ENCODE results near the gene METRNL.

METRNL gene

GRCh38 chr17:83067071-83067717 is 12.2 kb upstream of the METRNL start:
- DNase-seq, result no peak

GRCh38 chr17:83067718-83068261 is 11.6 kb upstream of the METRNL start:
- peak; percentile 21 for DNase-seq

- no peak for DNase-seq
Measured at GRCh38 chr17:83068641-83069570, 10.5 kb upstream of the METRNL start.

- no peak for DNase-seq
Measured at GRCh38 chr17:83069571-83069906, 9.9 kb upstream of the METRNL start.

GRCh38 chr17:83069931-83070742 is 9.3 kb upstream of the METRNL start:
- no peak for DNase-seq

GRCh38 chr17:83070800-83071341 is 8.5 kb upstream of the METRNL start:
- DNase-seq, result no peak

- no peak for DNase-seq
Measured at GRCh38 chr17:83071365-83071764, 8.0 kb upstream of the METRNL start.

- DNase-seq, result no peak
Measured at GRCh38 chr17:83071966-83072562, 7.3 kb upstream of the METRNL start.

- DNase-seq, result no peak
Measured at GRCh38 chr17:83072600-83073358, 6.6 kb upstream of the METRNL start.

GRCh38 chr17:83073389-83074063 is 5.9 kb upstream of the METRNL start:
- DNase-seq, result no peak

GRCh38 chr17:83074486-83075223 is 4.8 kb upstream of the METRNL start:
- no peak for DNase-seq

GRCh38 chr17:83075270-83075880 is 4.0 kb upstream of the METRNL start:
- no peak for DNase-seq

- no peak for DNase-seq
Measured at GRCh38 chr17:83076938-83077337, 2.5 kb upstream of the METRNL start.

- DNase-seq, result no peak
Measured at GRCh38 chr17:83077411-83077810, 2.0 kb upstream of the METRNL start.

GRCh38 chr17:83077939-83078338 is 1.5 kb upstream of the METRNL start:
- DNase-seq, result no peak

GRCh38 chr17:83078378-83079351 is 744 bp upstream of the METRNL start:
- no peak for DNase-seq

GRCh38 chr17:83079766-83080578 is 563 bp downstream of the METRNL start:
- DNase-seq, result no peak

- no peak for DNase-seq
Measured at GRCh38 chr17:83080579-83080857, 1.1 kb downstream of the METRNL start.
